NB4 (cell line): ENCODE data around the gene CBFA2T3.

ENCODE experiments used
- DNase-seq: peaks from one replicate; pipeline ENCODE4 v3.0.0; 2010; ENCODE audit warnings: low read depth
- H3K4me3 ChIP-seq: one replicate; pipeline ENCODE4 v1.5.1; 2011; ENCODE audit warnings: mild to moderate bottlenecking, low read depth, low read length, moderate library complexity
- MYC ChIP-seq: IDR thresholded peaks from 2 replicates; pipeline ENCODE4 v1.6.1; 2011; ENCODE audit warnings: low read depth, low read length
- POLR2A ChIP-seq: IDR thresholded peaks from 2 replicates; pipeline ENCODE4 v1.6.1; 2011; ENCODE audit warnings: mild to moderate bottlenecking; ENCODE audit not compliant: insufficient read length; ENCODE audit errors: extremely low read depth
- TF ChIP-seq, protein P1 (sequence below): IDR thresholded peaks from 2 replicates; pipeline ENCODE4 v1.6.1; 2011; ENCODE audit warnings: low read depth, low read length
- TF ChIP-seq, protein P2 (sequence below): IDR thresholded peaks from one replicate; pipeline ENCODE4 v1.5.1; 2012; ENCODE audit warnings: low read depth, low read length

The CBFA2T3 gene

GRCh38 chr16:88913001-88913612, 63.9 kb downstream of the CBFA2T3 start:
- TF ChIP-seq POLR2A, result no peak
- TF ChIP-seq, protein P1, sequence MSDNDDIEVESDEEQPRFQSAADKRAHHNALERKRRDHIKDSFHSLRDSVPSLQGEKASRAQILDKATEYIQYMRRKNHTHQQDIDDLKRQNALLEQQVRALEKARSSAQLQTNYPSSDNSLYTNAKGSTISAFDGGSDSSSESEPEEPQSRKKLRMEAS, result no peak
- TF ChIP-seq, protein P2, sequence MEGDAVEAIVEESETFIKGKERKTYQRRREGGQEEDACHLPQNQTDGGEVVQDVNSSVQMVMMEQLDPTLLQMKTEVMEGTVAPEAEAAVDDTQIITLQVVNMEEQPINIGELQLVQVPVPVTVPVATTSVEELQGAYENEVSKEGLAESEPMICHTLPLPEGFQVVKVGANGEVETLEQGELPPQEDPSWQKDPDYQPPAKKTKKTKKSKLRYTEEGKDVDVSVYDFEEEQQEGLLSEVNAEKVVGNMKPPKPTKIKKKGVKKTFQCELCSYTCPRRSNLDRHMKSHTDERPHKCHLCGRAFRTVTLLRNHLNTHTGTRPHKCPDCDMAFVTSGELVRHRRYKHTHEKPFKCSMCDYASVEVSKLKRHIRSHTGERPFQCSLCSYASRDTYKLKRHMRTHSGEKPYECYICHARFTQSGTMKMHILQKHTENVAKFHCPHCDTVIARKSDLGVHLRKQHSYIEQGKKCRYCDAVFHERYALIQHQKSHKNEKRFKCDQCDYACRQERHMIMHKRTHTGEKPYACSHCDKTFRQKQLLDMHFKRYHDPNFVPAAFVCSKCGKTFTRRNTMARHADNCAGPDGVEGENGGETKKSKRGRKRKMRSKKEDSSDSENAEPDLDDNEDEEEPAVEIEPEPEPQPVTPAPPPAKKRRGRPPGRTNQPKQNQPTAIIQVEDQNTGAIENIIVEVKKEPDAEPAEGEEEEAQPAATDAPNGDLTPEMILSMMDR, result no peak
- no peak for TF ChIP-seq MYC
- no peak overlapping the region for H3K4me3 ChIP-seq
- DNase-seq, result no peak

DNA sequence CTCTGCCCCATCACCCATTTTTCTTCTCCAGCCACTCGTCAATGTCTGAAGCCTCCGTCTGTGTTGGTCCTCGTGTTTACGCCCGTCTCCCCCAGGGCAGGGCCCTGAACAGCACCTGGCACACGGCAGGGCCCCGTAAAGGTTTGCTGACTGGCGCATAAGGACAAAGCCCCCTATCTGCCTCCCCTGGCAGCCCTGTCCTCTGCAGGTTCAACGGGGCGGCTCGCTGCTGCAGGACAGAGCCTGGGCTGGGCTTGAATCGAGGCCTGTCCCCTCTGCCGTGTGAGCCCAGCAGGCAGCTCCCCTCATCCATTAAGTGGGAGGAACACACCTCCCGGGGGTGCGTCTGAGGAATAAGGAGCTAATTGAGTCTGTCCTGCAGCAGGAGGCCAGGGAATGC, 64.5 kb downstream of the CBFA2T3 start:
- TF ChIP-seq, protein P2, result no peak
- TF ChIP-seq, protein P1, result no peak
- TF ChIP-seq MYC (no peak), POLR2A (no peak)
- no peak overlapping the region for H3K4me3 ChIP-seq
- no peak for DNase-seq

DNA sequence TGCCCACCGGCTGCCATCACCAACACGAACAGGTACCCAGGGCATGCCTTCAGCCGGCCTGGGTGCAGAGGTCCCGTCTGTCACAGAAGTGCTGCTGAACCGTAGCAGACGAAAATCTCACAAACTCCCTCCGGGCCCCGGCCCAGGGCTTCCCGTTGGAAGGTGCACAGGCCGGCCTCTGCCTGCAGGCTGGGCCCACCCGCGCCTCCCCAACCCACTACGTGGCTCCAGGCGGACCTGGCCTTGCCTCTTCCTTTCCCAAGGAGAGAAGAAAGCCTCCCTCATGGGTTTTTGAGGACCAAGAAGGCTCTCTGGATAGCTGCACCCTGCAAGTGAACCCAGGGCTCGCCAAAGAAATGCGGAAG, 65.1 kb downstream of the CBFA2T3 start:
- no peak for DNase-seq
- no peak overlapping the region for H3K4me3 ChIP-seq
- TF ChIP-seq MYC, result no peak
- TF ChIP-seq, protein P2, result no peak
- TF ChIP-seq POLR2A, result no peak
- TF ChIP-seq, protein P1, result no peak

GRCh38 chr16:88911136-88911945, 65.7 kb downstream of the CBFA2T3 start:
- H3K4me3 ChIP-seq, result no peak overlapping the region
- no peak for TF ChIP-seq POLR2A
- TF ChIP-seq, protein P1, result no peak
- DNase-seq, result no peak

DNA sequence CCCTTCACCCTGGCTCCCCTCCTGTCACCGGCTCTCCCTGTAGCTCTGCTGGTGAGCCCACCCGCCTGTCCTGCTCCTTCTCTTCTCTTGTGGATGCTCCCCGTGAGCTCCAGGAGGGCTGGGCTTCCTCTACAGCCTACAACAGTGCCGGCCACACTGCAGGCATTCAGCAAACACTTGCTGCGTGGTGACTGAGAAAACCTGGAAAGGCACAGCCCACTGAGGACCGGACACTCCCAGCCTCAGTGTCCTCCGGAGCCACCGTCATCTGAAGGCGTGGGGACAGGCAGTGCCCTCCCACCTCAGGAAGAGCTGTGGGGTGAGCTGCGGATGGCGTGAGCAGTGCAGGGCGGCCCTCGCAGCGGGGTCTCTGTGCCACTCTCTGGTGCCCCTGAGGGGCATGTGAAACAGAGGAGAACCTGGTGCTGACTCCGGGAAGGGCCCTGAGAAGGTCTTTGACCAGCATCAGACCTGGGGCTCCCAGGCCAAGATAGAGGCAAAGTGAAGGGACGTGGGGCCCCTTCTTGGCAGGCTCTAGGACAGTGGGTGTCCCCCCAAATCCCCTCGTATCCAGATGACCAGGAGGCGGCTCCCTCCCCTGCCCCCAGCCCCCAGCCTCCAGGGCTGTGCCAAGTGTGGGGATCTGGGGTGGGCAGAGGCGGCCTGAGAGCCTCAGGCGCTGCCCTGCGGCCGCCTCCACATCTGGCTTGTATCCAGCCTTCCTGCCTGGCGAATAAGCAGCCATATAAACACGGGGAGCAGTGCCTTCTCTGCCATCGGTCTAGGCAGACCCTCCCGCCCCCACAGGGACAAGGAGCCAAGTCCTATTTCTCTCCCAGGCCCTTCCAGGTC, 66.5 kb downstream of the CBFA2T3 start:
- no peak for DNase-seq
- TF ChIP-seq, protein P1, result no peak
- TF ChIP-seq POLR2A, result no peak
- no peak for TF ChIP-seq MYC
- TF ChIP-seq, protein P2, result no peak
- no peak overlapping the region for H3K4me3 ChIP-seq
